ENCODE measurements around the gene IER3.

The IER3 gene

DNA sequence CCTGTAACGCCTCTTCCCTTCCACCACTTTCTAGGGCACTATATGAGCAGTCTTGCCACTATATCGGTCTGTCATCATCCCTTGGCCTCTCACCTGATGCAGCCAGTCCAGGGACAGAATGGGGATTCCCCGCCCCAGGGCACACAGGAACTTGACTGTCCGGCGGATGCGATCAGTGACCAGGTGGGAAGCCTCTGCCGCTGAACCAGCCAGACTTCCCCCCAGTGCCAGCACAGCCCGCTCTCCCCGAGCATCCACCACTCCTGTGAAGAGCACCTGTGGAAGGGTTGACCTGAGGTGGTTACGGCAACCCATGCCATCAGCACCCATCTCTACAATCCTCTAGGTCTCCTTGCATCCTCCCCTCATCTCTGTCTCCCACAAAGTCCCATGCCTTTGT, 41.3 kb downstream of the IER3 start:
- H3K9me3 ChIP-seq: no peaks in the 10 kb centered on the region
- TF ChIP-seq, protein P1, sequence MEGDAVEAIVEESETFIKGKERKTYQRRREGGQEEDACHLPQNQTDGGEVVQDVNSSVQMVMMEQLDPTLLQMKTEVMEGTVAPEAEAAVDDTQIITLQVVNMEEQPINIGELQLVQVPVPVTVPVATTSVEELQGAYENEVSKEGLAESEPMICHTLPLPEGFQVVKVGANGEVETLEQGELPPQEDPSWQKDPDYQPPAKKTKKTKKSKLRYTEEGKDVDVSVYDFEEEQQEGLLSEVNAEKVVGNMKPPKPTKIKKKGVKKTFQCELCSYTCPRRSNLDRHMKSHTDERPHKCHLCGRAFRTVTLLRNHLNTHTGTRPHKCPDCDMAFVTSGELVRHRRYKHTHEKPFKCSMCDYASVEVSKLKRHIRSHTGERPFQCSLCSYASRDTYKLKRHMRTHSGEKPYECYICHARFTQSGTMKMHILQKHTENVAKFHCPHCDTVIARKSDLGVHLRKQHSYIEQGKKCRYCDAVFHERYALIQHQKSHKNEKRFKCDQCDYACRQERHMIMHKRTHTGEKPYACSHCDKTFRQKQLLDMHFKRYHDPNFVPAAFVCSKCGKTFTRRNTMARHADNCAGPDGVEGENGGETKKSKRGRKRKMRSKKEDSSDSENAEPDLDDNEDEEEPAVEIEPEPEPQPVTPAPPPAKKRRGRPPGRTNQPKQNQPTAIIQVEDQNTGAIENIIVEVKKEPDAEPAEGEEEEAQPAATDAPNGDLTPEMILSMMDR (IDR thresholded peaks at IDR 0.05): no peak
- H3K36me3 ChIP-seq: peaks cover 18 to 71% (median 47%) of the 10 kb centered on the region in 3 donors
- intact Hi-C loops (cut with DNase I; ENCODE audit: low total_unique reads): no loop called here
- DNase-seq: peak in 1 of 2 donors; percentile 28
- H3K27me3 ChIP-seq: no peaks in the 10 kb centered on the region
- no peak overlapping the region for H3K27ac ChIP-seq
- no peaks in the 10 kb centered on the region for H3K4me1 ChIP-seq
- H3K4me3 ChIP-seq: no peak overlapping the region

DNA sequence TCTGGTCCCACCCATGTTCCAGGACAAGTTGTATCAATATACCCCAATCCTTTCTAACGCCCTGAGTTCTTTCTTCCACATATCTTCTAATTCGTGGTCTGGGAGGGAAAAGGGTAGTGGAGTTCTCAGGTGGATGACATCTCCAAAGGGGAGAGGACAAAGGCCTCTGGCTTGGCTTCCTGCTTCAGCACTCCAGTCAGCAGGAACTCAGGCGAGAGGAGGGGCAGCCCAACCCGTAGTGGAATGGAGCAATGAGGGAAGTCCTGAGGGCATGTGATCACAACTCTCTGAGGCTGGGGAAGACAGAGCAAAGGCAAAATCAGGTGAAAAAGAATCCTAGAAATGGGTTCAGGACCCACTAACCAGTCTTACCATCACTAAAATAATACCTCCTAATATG, 44.0 kb downstream of the IER3 start:
- no peak overlapping the region for H3K4me3 ChIP-seq
- peaks cover 0 to 9% (median 3%) of the 10 kb centered on the region in 4 donors for H3K4me1 ChIP-seq
- no peak overlapping the region for H3K27ac ChIP-seq
- peaks cover 6 to 44% (median 28%) of the 10 kb centered on the region in 3 donors for H3K36me3 ChIP-seq
- peak; percentile 56 to 58 for DNase-seq
- no peaks in the 10 kb centered on the region for H3K27me3 ChIP-seq
- TF ChIP-seq, protein P1 (IDR thresholded peaks at IDR 0.05): no peak
- no peaks in the 10 kb centered on the region for H3K9me3 ChIP-seq
- intact Hi-C loops (cut with DNase I; ENCODE audit: low total_unique reads): no loop called here

DNA sequence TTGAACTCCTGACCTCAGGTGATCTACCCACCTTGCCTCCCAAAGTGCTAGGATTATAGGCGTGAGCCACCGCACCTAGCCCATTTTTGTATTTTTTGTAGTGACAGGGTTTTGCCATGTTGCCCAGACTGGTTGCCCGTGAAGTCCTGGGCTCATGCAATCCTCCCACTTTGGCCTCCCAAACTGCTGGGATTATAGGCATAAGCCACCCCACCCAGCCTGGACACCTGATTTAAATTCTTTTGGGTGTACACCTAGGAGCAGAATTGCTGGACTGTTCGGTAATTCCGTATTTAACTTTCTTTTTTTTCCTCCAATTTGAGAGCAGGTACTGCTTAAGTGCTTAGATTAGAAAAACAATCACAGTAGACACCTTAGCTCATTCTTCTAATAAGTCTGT, 47.9 kb downstream of the IER3 start:
- peaks cover 0 to 17% (median 10%) of the 10 kb centered on the region in 4 donors for H3K4me1 ChIP-seq
- no peaks in the 10 kb centered on the region for H3K27me3 ChIP-seq
- H3K36me3 ChIP-seq: peaks cover 0 to 7% (median 6%) of the 10 kb centered on the region in 3 donors
- TF ChIP-seq, protein P1 (IDR thresholded peaks at IDR 0.05): no peak
- no peak overlapping the region for H3K27ac ChIP-seq
- intact Hi-C loops (cut with DNase I; ENCODE audit: low total_unique reads): no loop called here
- H3K4me3 ChIP-seq: no peak overlapping the region
- DNase-seq: no peak
- no peaks in the 10 kb centered on the region for H3K9me3 ChIP-seq
